DMS53 (cell line): ENCODE measurements around the gene NKX1-1.

Source experiments
- DNase-seq: peaks from one replicate; lab custom pipeline; 2025; lab: John Stamatoyannopoulos, UW

The NKX1-1 gene

GRCh38 chr4:1385373-1386340 lies 20.6 kb downstream of the NKX1-1 start:
- DNase-seq = no peak

- DNase-seq = no peak
These were observed 21.4 kb downstream of the NKX1-1 start for GRCh38 chr4:1384675-1385372.

- no peak for DNase-seq
These were observed 22.3 kb downstream of the NKX1-1 start for GRCh38 chr4:1383728-1384591.

GRCh38 chr4:1382776-1383727 lies 23.2 kb downstream of the NKX1-1 start:
- DNase-seq = no peak

GRCh38 chr4:1381944-1382541 lies 24.2 kb downstream of the NKX1-1 start:
- DNase-seq = no peak

GRCh38 chr4:1381181-1381621 lies 25.0 kb downstream of the NKX1-1 start:
- DNase-seq = no peak

GRCh38 chr4:1380368-1381151 lies 25.7 kb downstream of the NKX1-1 start:
- DNase-seq = no peak

- no peak for DNase-seq
These were observed 26.4 kb downstream of the NKX1-1 start for GRCh38 chr4:1379801-1380331.

GRCh38 chr4:1379351-1379781 lies 26.9 kb downstream of the NKX1-1 start:
- no peak for DNase-seq

- DNase-seq = no peak
These were observed 27.5 kb downstream of the NKX1-1 start for GRCh38 chr4:1378559-1379231.

- DNase-seq = no peak
These were observed 28.5 kb downstream of the NKX1-1 start for GRCh38 chr4:1377606-1378261.

GRCh38 chr4:1376841-1377605 lies 29.2 kb downstream of the NKX1-1 start:
- no peak for DNase-seq

GRCh38 chr4:1376391-1376840 lies 29.8 kb downstream of the NKX1-1 start:
- DNase-seq = no peak

GRCh38 chr4:1375761-1376322 lies 30.4 kb downstream of the NKX1-1 start:
- DNase-seq = no peak

- DNase-seq = no peak
These were observed 31.1 kb downstream of the NKX1-1 start for GRCh38 chr4:1375051-1375721.

- DNase-seq = no peak
These were observed 31.6 kb downstream of the NKX1-1 start for GRCh38 chr4:1374706-1375045.
